ENCODE measurements around the gene PPM1H. TPM values are rescaled to one million over a fixed set of nuclear protein-coding genes. Genes with fewer than 3 reads are reported as not detected.

PPM1H gene
- polyA plus RNA-seq, 4 donors = 1.1 to 14.3 (median 3.2) TPM

DNA sequence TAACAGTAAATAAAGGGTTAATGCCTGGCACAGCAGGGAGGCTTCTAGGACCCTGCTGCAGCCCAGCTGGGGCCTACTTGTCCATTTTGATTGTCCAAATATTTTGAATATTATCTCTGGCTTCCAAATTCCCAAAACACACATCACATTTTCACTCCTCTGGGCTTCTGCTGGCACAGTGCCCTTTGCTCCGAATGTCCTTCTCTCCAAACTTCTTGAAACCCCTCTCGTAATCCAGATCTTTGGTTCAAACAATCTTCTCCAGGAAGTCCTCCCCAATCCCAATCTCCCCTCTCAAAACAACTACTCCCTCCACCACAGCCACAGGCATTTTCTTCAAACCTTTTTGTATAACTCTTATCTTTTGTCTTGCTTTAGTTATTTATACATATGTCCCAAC lies 225.6 kb downstream of the PPM1H start:
- no peak overlapping the region for H3K27ac ChIP-seq (ENCODE audit: low read depth in 1 of 3, low read length in 2 of 3)
- H3K27me3 ChIP-seq (ENCODE audit: control insufficient read depth in 3 of 3, insufficient read depth in 3 of 3, low read length in 3 of 3) = no peaks in the 10 kb centered on the region
- no peaks in the 10 kb centered on the region for H3K9me3 ChIP-seq (ENCODE audit: control insufficient read depth in 2 of 2, insufficient read depth in 1 of 2, low read depth in 1 of 2, low read length in 1 of 2)
- H3K4me3 ChIP-seq (ENCODE audit: low read depth in 1 of 3, low read length in 3 of 3) = no peak overlapping the region
- DNase-seq (no peak), FAIRE-seq (no peak)
- H3K36me3 ChIP-seq (ENCODE audit: control insufficient read depth in 3 of 3, insufficient read depth in 2 of 3, low read depth in 1 of 3, low read length in 3 of 3) = peaks cover 0 to 25% (median 0%) of the 10 kb centered on the region in 3 donors
- WGBS, 3 donors = 57 to 88% (median 63%) methylated on average over 2 of the region's 2 CpGs
- no peaks in the 10 kb centered on the region for H3K4me1 ChIP-seq (ENCODE audit: control insufficient read depth in 3 of 3, insufficient read depth in 2 of 3, low read depth in 1 of 3, low read length in 2 of 3)

DNA sequence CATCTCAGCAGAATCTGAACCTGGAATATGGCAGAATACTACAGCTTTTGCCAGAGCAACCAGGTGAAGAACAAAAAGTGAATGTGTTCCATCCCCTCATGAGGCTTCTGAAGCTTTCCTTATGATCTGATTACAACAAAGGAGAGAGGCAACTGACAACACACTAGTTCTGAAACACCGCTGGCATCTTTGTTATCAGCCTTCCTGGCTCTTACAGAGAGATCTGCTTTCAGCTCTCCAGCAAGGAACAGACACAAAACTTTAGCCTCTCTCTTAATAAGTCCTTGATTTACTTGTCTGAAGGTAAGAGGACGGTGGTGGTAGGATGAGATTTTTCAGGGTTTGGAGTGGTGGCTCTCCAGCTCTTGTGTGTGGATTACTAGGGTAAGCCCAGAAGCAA lies 227.0 kb downstream of the PPM1H start:
- Histone ChIP-seq H3K27me3 (ENCODE audit: control insufficient read depth in 3 of 3, insufficient read depth in 3 of 3, low read length in 3 of 3) (no peaks in the 10 kb centered on the region), H3K4me1 (ENCODE audit: control insufficient read depth in 3 of 3, insufficient read depth in 2 of 3, low read depth in 1 of 3, low read length in 2 of 3) (peaks cover 0 to 3% (median 0%) of the 10 kb centered on the region in 3 donors), H3K36me3 (ENCODE audit: control insufficient read depth in 3 of 3, insufficient read depth in 2 of 3, low read depth in 1 of 3, low read length in 3 of 3) (peaks cover 0 to 27% (median 0%) of the 10 kb centered on the region in 3 donors), H3K4me3 (ENCODE audit: low read depth in 1 of 3, low read length in 3 of 3) (no peak overlapping the region), H3K9me3 (ENCODE audit: control insufficient read depth in 2 of 2, insufficient read depth in 1 of 2, low read depth in 1 of 2, low read length in 1 of 2) (no peaks in the 10 kb centered on the region), H3K27ac (ENCODE audit: low read depth in 1 of 3, low read length in 2 of 3) (no peak overlapping the region)
- FAIRE-seq (no peak), DNase-seq (no peak)
- 92 to 95% (median 93%) methylated on average over 2 of the region's 2 CpGs for WGBS, 3 donors

DNA sequence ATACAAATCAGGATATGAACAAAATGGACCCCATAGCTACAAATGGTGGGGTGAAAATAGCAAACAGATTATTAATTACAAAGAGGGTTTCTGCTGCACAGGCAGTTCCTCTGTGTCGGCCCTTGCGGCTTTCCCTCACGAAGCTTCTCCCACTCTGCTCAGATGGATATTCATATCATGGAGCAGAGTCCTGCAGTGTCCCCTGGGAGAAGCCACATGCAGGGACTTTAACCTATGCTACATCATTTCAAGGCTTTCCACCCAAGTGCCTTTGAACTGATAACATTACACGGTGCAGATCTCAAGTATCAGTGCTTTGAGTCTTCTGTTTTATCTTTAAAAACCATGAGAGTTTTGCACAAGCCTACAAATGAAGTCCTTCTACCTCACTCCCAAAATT lies 229.1 kb downstream of the PPM1H start:
- FAIRE-seq (no peak), DNase-seq (no peak)
- no peak overlapping the region for H3K4me3 ChIP-seq (ENCODE audit: low read depth in 1 of 3, low read length in 3 of 3)
- no peaks in the 10 kb centered on the region for H3K27me3 ChIP-seq (ENCODE audit: control insufficient read depth in 3 of 3, insufficient read depth in 3 of 3, low read length in 3 of 3)
- WGBS, 3 donors = 80 to 85% (median 84%) methylated on average over 4 of the region's 4 CpGs
- H3K27ac ChIP-seq (ENCODE audit: low read depth in 1 of 3, low read length in 2 of 3) = no peak overlapping the region
- H3K9me3 ChIP-seq (ENCODE audit: control insufficient read depth in 2 of 2, insufficient read depth in 1 of 2, low read depth in 1 of 2, low read length in 1 of 2) = no peaks in the 10 kb centered on the region
- H3K4me1 ChIP-seq (ENCODE audit: control insufficient read depth in 3 of 3, insufficient read depth in 2 of 3, low read depth in 1 of 3, low read length in 2 of 3) = peaks cover 0 to 3% (median 0%) of the 10 kb centered on the region in 3 donors
- H3K36me3 ChIP-seq (ENCODE audit: control insufficient read depth in 3 of 3, insufficient read depth in 2 of 3, low read depth in 1 of 3, low read length in 3 of 3) = peaks cover 0 to 16% (median 0%) of the 10 kb centered on the region in 3 donors

DNA sequence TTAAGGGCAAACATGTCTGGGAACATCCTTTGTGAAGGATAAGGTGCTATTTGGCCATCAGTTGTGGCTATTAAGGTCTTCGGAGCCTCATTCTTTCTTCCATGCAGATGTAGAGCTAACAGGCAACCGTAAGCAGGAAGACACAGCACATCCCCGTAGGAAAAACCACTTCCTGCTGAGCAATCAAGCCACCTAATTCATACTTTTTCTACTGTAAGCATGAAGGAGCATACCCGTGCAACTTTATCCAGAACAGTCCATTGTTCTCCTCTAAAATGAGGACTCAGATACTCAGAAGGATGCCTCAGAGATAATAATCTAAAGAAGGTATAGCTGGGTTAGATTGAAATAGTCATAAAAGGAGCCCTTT lies 232.0 kb downstream of the PPM1H start:
- Histone ChIP-seq H3K4me3 (ENCODE audit: low read depth in 1 of 3, low read length in 3 of 3) (no peak overlapping the region), H3K27ac (ENCODE audit: low read depth in 1 of 3, low read length in 2 of 3) (peak overlapping the region in 1 of 3 donors; percentile 51), H3K27me3 (ENCODE audit: control insufficient read depth in 3 of 3, insufficient read depth in 3 of 3, low read length in 3 of 3) (no peaks in the 10 kb centered on the region), H3K9me3 (ENCODE audit: control insufficient read depth in 2 of 2, insufficient read depth in 1 of 2, low read depth in 1 of 2, low read length in 1 of 2) (no peaks in the 10 kb centered on the region), H3K36me3 (ENCODE audit: control insufficient read depth in 3 of 3, insufficient read depth in 2 of 3, low read depth in 1 of 3, low read length in 3 of 3) (peaks cover 0 to 5% (median 0%) of the 10 kb centered on the region in 3 donors), H3K4me1 (ENCODE audit: control insufficient read depth in 3 of 3, insufficient read depth in 2 of 3, low read depth in 1 of 3, low read length in 2 of 3) (peaks cover 0 to 3% (median 2%) of the 10 kb centered on the region in 3 donors)
- 49 to 79% (median 76%) methylated on average over 4 of the region's 4 CpGs for WGBS, 3 donors
- no peak for DNase-seq
- FAIRE-seq = no peak

DNA sequence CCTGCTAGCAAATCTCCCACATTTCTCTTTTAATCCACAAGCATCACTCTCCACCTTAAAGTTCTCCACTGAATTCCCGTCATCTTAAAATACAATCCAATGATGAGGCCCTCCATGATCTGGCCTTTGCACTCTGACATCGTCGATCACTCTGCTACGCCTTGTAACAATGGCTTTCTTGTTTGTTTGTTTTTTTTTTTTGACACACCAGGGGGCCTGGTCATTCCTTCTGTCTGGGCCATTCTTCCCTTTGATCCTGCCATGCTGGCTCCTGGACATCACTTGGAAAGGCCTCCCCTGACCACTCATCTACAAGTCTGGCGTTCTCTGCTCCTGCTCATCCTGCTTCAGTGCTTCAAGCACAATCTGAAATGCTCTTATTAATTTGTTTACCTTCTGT lies 233.5 kb downstream of the PPM1H start:
- H3K4me1 ChIP-seq (ENCODE audit: control insufficient read depth in 3 of 3, insufficient read depth in 2 of 3, low read depth in 1 of 3, low read length in 2 of 3) = peaks cover 0 to 3% (median 2%) of the 10 kb centered on the region in 3 donors
- H3K27ac ChIP-seq (ENCODE audit: low read depth in 1 of 3, low read length in 2 of 3) = no peak overlapping the region
- FAIRE-seq (no peak), DNase-seq (no peak)
- 70 to 79% (median 72%) methylated on average over 5 of the region's 5 CpGs for WGBS, 3 donors
- no peaks in the 10 kb centered on the region for H3K27me3 ChIP-seq (ENCODE audit: control insufficient read depth in 3 of 3, insufficient read depth in 3 of 3, low read length in 3 of 3)
- H3K36me3 ChIP-seq (ENCODE audit: control insufficient read depth in 3 of 3, insufficient read depth in 2 of 3, low read depth in 1 of 3, low read length in 3 of 3) = peaks cover 0 to 5% (median 0%) of the 10 kb centered on the region in 3 donors
- H3K4me3 ChIP-seq (ENCODE audit: low read depth in 1 of 3, low read length in 3 of 3) = no peak overlapping the region
- no peaks in the 10 kb centered on the region for H3K9me3 ChIP-seq (ENCODE audit: control insufficient read depth in 2 of 2, insufficient read depth in 1 of 2, low read depth in 1 of 2, low read length in 1 of 2)

DNA sequence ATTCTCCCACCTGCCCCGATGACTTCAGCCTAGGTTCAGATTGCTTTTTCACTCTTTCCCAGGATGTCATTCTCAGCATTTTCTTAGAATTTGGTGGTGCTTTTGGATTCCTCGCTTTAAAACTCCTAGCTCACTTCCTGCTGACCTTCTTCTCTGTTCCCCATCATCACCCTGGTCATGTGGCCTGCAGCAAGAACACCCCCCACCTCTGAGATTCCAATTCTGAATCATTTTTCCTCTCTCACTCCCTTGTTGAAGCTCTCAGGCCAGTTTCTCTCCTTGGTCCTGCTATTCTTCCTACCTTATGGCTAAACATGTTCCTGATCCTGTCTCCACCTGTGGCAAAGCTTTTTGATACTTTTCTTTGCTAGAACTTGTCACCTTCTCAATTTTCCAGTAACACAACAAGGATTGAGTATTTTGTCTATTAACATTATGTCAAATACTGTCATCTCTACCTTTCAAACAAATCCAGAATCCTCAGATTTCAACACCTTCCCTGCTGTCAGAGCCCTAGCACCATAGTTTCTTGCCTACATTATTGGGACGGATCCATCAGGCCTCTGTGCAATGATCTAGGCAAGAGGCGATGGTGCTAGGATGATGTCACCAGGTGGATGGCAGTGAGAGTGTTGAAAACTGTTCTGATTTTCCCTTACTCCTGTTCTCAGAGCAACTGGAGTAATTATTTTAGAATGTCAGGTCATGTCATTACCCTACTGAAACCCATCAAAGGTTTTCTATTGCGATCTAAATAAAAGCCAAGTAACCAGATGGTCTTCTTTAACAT lies 234.7 kb downstream of the PPM1H start:
- Histone ChIP-seq H3K36me3 (ENCODE audit: control insufficient read depth in 3 of 3, insufficient read depth in 2 of 3, low read depth in 1 of 3, low read length in 3 of 3) (peaks cover 0 to 10% (median 0%) of the 10 kb centered on the region in 3 donors), H3K4me1 (ENCODE audit: control insufficient read depth in 3 of 3, insufficient read depth in 2 of 3, low read depth in 1 of 3, low read length in 2 of 3) (peaks cover 0 to 3% (median 2%) of the 10 kb centered on the region in 3 donors), H3K9me3 (ENCODE audit: control insufficient read depth in 2 of 2, insufficient read depth in 1 of 2, low read depth in 1 of 2, low read length in 1 of 2) (no peaks in the 10 kb centered on the region), H3K27me3 (ENCODE audit: control insufficient read depth in 3 of 3, insufficient read depth in 3 of 3, low read length in 3 of 3) (no peaks in the 10 kb centered on the region), H3K4me3 (ENCODE audit: low read depth in 1 of 3, low read length in 3 of 3) (no peak overlapping the region), H3K27ac (ENCODE audit: low read depth in 1 of 3, low read length in 2 of 3) (no peak overlapping the region)
- 92 to 93% (median 93%) methylated on average over 5 of the region's 5 CpGs for WGBS, 3 donors
- FAIRE-seq (no peak), DNase-seq (no peak)

DNA sequence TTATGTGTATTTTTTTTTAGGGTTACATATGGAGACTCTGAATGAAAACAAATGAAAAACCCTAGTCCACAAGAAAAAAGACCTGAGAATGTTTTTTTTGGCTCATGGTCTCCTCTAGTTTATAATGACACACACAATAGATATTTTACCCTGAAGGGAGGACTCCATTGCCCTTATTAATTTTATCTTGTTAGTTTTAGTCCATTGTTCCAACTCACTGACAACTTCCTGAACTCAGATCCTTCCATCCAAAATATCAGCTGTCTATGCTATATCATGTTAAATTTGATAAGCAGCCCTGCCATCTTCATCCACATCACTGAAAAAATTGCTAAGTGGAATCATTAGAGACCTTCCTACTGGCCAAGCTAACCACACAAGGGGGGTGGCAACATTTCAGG lies 236.2 kb downstream of the PPM1H start:
- Histone ChIP-seq H3K9me3 (ENCODE audit: control insufficient read depth in 2 of 2, insufficient read depth in 1 of 2, low read depth in 1 of 2, low read length in 1 of 2) (no peaks in the 10 kb centered on the region), H3K27ac (ENCODE audit: low read depth in 1 of 3, low read length in 2 of 3) (no peak overlapping the region), H3K4me3 (ENCODE audit: low read depth in 1 of 3, low read length in 3 of 3) (no peak overlapping the region), H3K4me1 (ENCODE audit: control insufficient read depth in 3 of 3, insufficient read depth in 2 of 3, low read depth in 1 of 3, low read length in 2 of 3) (peaks cover 0 to 3% (median 2%) of the 10 kb centered on the region in 3 donors), H3K27me3 (ENCODE audit: control insufficient read depth in 3 of 3, insufficient read depth in 3 of 3, low read length in 3 of 3) (no peaks in the 10 kb centered on the region), H3K36me3 (ENCODE audit: control insufficient read depth in 3 of 3, insufficient read depth in 2 of 3, low read depth in 1 of 3, low read length in 3 of 3) (peaks cover 0 to 11% (median 0%) of the 10 kb centered on the region in 3 donors)
- FAIRE-seq = no peak
- DNase-seq = no peak

DNA sequence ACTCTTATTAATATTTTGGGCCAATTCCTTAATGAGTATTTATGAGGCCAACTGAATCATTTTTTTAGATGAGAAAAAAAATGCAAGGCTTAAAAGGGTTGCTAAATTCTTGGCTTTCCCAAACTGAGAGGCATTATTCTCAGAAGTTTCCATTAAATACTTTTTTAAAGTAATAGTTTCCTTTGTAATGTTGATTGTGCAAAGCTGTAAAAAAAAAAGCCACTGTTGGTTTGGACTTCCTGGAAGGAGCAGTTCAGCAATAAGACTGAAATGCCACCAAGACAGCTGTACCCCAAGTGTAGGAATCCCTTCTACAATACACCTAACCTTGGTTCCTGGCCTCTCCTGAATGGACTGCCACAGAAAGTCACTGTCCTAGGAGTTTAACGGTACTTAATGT lies 237.1 kb downstream of the PPM1H start:
- Histone ChIP-seq H3K27me3 (ENCODE audit: control insufficient read depth in 3 of 3, insufficient read depth in 3 of 3, low read length in 3 of 3) (no peaks in the 10 kb centered on the region), H3K4me3 (ENCODE audit: low read depth in 1 of 3, low read length in 3 of 3) (no peak overlapping the region), H3K36me3 (ENCODE audit: control insufficient read depth in 3 of 3, insufficient read depth in 2 of 3, low read depth in 1 of 3, low read length in 3 of 3) (peaks cover 0 to 14% (median 0%) of the 10 kb centered on the region in 3 donors), H3K27ac (ENCODE audit: low read depth in 1 of 3, low read length in 2 of 3) (no peak overlapping the region), H3K9me3 (ENCODE audit: control insufficient read depth in 2 of 2, insufficient read depth in 1 of 2, low read depth in 1 of 2, low read length in 1 of 2) (no peaks in the 10 kb centered on the region), H3K4me1 (ENCODE audit: control insufficient read depth in 3 of 3, insufficient read depth in 2 of 3, low read depth in 1 of 3, low read length in 2 of 3) (peaks cover 0 to 2% (median 0%) of the 10 kb centered on the region in 3 donors)
- DNase-seq = no peak
- WGBS, 3 donors = 85 to 92% (median 88%) methylated on average over 1 of the region's 1 CpG
- no peak for FAIRE-seq
